Adrenal gland (tissue), 12 donors: ENCODE results near the gene MED20. TPM values are rescaled to one million over a fixed set of nuclear protein-coding genes. Genes with fewer than 3 reads are reported as not detected.

ENCODE experiments used
- DNase-seq, 7 donors: peaks; one replicate each; pipeline ENCODE4 v3.0.0-alpha.2; 2019 to 2020
- H3K27ac ChIP-seq, 5 donors: fragments of 200-600 bp; sonication (generic) in 4 of 5; 1 replicate in 3 of 5; 2 replicates in 2 of 5; pipeline versions ENCODE4 v1.5.1 to v1.8.0; 2016 to 2020; ENCODE audit warnings: mild to moderate bottlenecking in 1 of 5
- H3K27me3 ChIP-seq: fragments of 200-600 bp; 2 replicates; pipeline ENCODE4 v1.8.0; 2021
- H3K36me3 ChIP-seq, 2 donors: fragments of 200-600 bp; replicated peaks in 1 of 2; 1 replicate in 1 of 2; 2 replicates in 1 of 2; pipeline versions ENCODE4 v1.5.1 to v1.8.0; 2018 to 2022
- H3K4me1 ChIP-seq, 2 donors: fragments of 200-600 bp; replicated peaks in 1 of 2; 1 replicate in 1 of 2; 2 replicates in 1 of 2; pipeline versions ENCODE4 v1.5.1 to v1.8.0; 2018 to 2021
- H3K4me3 ChIP-seq, 4 donors: fragments of 200-600 bp; sonication (generic) in 3 of 4; one replicate each; pipeline ENCODE4 v1.5.1; 2016 to 2018
- H3K9me3 ChIP-seq, 3 donors: fragments of 200-600 bp; sonication (generic) in 1 of 3; replicated peaks in 1 of 3; 1 replicate in 2 of 3; 2 replicates in 1 of 3; pipeline versions ENCODE4 v1.5.1 to v1.8.0; 2016 to 2021
- CTCF ChIP-seq, 6 experiments: fragments of 450-650 bp in 4 of 6; fragments of 200-600 bp in 2 of 6; sonication (generic) in 1 of 6; IDR thresholded peaks; 1 replicate in 5 of 6; 2 replicates in 1 of 6; pipeline versions ENCODE4 v1.5.1 to v1.8.0; 2016 to 2021; ENCODE audit warnings: antibody characterized with exemption in 6 of 6, mild to moderate bottlenecking in 2 of 6, moderate library complexity in 1 of 6
- POLR2A ChIP-seq, 2 donors: fragments of 450-650 bp; IDR thresholded peaks; one replicate each; pipeline ENCODE4 v1.6.1; 2017; ENCODE audit warnings: antibody characterized with exemption in 2 of 2, mild to moderate bottlenecking in 2 of 2, moderate library complexity in 1 of 2
- WGBS, 4 donors: extraction: QIAGEN DNeasy Blood & Tissue Kit in 2 of 4; methylation state at CpG; one replicate each; pipeline versions ENCODE4 v1.1.5 to v1.1.7; 2013 to 2017; 5-methylcytosine and 5-hydroxymethylcytosine counted together
- intact Hi-C, 2 donors: fragments of 100-400 bp; cut with DNase I; formaldehyde crosslinking; loops; one replicate each; pipeline versions ENCODE4 v1.14.1 to v1.15.0; 2022 to 2023
- polyA plus RNA-seq, 3 donors: library from polyadenylated mRNA; stranded (reverse); fragments of 200-250 nt in 2 of 3; fragments of 350-450 nt in 1 of 3; fragmentation: Illumina TruSeq in 1 of 3; extraction: RNeasy Lipid Tissue Mini Kit (QIAGEN cat#74804) in 1 of 3; gene quantifications; one replicate each; pipeline ENCODE4 v1.2.3, GENCODE V29; 2013 to 2014
- total RNA-seq, 9 donors: library from RNA; depleted of rRNA in 4 of 9; stranded (reverse); fragments of >200 nt in 4 of 9; fragments of 120-200 nt in 1 of 9; fragmentation: NEBNext Ultra II Directional in 1 of 9; extraction: Animal tissue kit (Norgen Biotek cat#: 25700) in 1 of 9; gene quantifications; one replicate each; pipeline versions ENCODE4 v1.1.0 to v1.2.4, GENCODE V29; 2013 to 2023
- donor health status: healthy with polysubstance abuse.
- donor health status: Bipolar disorder and iron deficiency.
- donor health status: DM: yes; HTN: yes; CAD: no.
- donor health status: DM: no; HTN: no; CAD: no.
- donor health status: DM: no; HTN: no; CAD: no.
- donor health status: DM: yes; HTN: yes; CAD: no.

Gene MED20
- total and polyA plus RNA-seq, 12 donors, result 8.2 to 36.5 (median 23.1) TPM

GRCh38 chr6:41884957-41885356 lies 36.0 kb downstream of the MED20 start:
- no peak for TF ChIP-seq CTCF (IDR thresholded peaks at IDR 0.05)
- TF ChIP-seq POLR2A (IDR thresholded peaks at IDR 0.05), result no peak
- Histone ChIP-seq H3K4me3 (no peak overlapping the region), H3K4me1 (no peaks in the 10 kb centered on the region), H3K9me3 (no peaks in the 10 kb centered on the region), H3K27me3 (no peaks in the 10 kb centered on the region), H3K36me3 (no peaks in the 10 kb centered on the region), H3K27ac (no peak overlapping the region)
- intact Hi-C loops, result no loop called here
- no peak for DNase-seq
- 83 to 89% (median 89%) methylated on average over 5 of the region's 5 CpGs for WGBS, 4 donors

- H3K4me3 ChIP-seq, result no peak overlapping the region
- TF ChIP-seq CTCF (IDR thresholded peaks at IDR 0.05) (no peak), POLR2A (IDR thresholded peaks at IDR 0.05) (no peak)
- H3K36me3 ChIP-seq, result no peaks in the 10 kb centered on the region
- H3K4me1 ChIP-seq, result no peaks in the 10 kb centered on the region
- intact Hi-C loops, result no loop called here
- DNase-seq, result no peak
- 84 to 89% (median 88%) methylated on average over 1 of the region's 1 CpG for WGBS, 4 donors
- H3K27me3 ChIP-seq, result no peaks in the 10 kb centered on the region
- no peak overlapping the region for H3K27ac ChIP-seq
- H3K9me3 ChIP-seq, result no peaks in the 10 kb centered on the region
These were observed 39.4 kb downstream of the MED20 start for GRCh38 chr6:41881506-41881905.

- 83 to 90% (median 86%) methylated on average over 5 of the region's 5 CpGs for WGBS, 4 donors
- Histone ChIP-seq H3K4me1 (peaks cover 0 to 5% of the 10 kb centered on the region in 2 donors), H3K9me3 (no peaks in the 10 kb centered on the region), H3K27ac (no peak overlapping the region), H3K4me3 (no peak overlapping the region), H3K27me3 (no peaks in the 10 kb centered on the region), H3K36me3 (no peaks in the 10 kb centered on the region)
- DNase-seq, result no peak
- TF ChIP-seq CTCF (IDR thresholded peaks at IDR 0.05) (no peak), POLR2A (IDR thresholded peaks at IDR 0.05) (no peak)
- intact Hi-C loops, result no loop called here
These were observed 42.0 kb downstream of the MED20 start for GRCh38 chr6:41878961-41879405.

GRCh38 chr6:41878246-41878645 lies 42.7 kb downstream of the MED20 start:
- H3K27me3 ChIP-seq, result no peaks in the 10 kb centered on the region
- H3K27ac ChIP-seq, result no peak overlapping the region
- H3K4me1 ChIP-seq, result peaks cover 0 to 5% of the 10 kb centered on the region in 2 donors
- no peak for TF ChIP-seq CTCF (IDR thresholded peaks at IDR 0.05)
- no peak for TF ChIP-seq POLR2A (IDR thresholded peaks at IDR 0.05)
- no peak overlapping the region for H3K4me3 ChIP-seq
- H3K9me3 ChIP-seq, result no peaks in the 10 kb centered on the region
- 84 to 90% (median 87%) methylated on average over 2 of the region's 2 CpGs for WGBS, 4 donors
- intact Hi-C loops, result no loop called here
- DNase-seq, result no peak
- no peaks in the 10 kb centered on the region for H3K36me3 ChIP-seq
